ENCODE data around the gene SYNRG.

The SYNRG gene

GRCh38 chr17:37567137-37567536 lies 42.1 kb downstream of the SYNRG start:
- no peak for TF ChIP-seq TARDBP (IDR thresholded peaks at IDR 0.05)
- no peak for TF ChIP-seq FOXK2 (IDR thresholded peaks at IDR 0.05)
- no peak for TF ChIP-seq HDGF (IDR thresholded peaks at IDR 0.05; ENCODE audit: borderline replicate concordance)
- no peak for TF ChIP-seq ARNT (IDR thresholded peaks at IDR 0.05)
- TF ChIP-seq, protein P1, sequence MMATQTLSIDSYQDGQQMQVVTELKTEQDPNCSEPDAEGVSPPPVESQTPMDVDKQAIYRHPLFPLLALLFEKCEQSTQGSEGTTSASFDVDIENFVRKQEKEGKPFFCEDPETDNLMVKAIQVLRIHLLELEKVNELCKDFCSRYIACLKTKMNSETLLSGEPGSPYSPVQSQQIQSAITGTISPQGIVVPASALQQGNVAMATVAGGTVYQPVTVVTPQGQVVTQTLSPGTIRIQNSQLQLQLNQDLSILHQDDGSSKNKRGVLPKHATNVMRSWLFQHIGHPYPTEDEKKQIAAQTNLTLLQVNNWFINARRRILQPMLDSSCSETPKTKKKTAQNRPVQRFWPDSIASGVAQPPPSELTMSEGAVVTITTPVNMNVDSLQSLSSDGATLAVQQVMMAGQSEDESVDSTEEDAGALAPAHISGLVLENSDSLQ (IDR thresholded peaks at IDR 0.05), result no peak
- no peak for TF ChIP-seq SP1 (IDR thresholded peaks at IDR 0.05)
- no peak for TF ChIP-seq L3MBTL2 (conservative IDR thresholded peaks at IDR 0.05)
- TF ChIP-seq LEF1 (IDR thresholded peaks at IDR 0.05; ENCODE audit: borderline replicate concordance), result no peak
- no peak for TF ChIP-seq CTBP1 (IDR thresholded peaks at IDR 0.05; ENCODE audit: borderline replicate concordance)
- TF ChIP-seq NFRKB (IDR thresholded peaks at IDR 0.05), result no peak
- no peak for TF ChIP-seq BHLHE40 (IDR thresholded peaks at IDR 0.05; ENCODE audit: borderline replicate concordance)
- no peak for TF ChIP-seq SUZ12 (IDR thresholded peaks at IDR 0.05)
- TF ChIP-seq ZNF384 (IDR thresholded peaks at IDR 0.05), result no peak
- TF ChIP-seq FOXM1 (IDR thresholded peaks at IDR 0.05; ENCODE audit: borderline replicate concordance), result no peak
- no peak for DNase-seq (ENCODE audit: extremely low spot score)
- CTCF ChIA-PET, result interaction anchor here (0.7 kb wide), 1 partner anchor 194 kb away, joined by 3 read pairs; no protein-coding TSS in a partner anchor
- POLR2A ChIA-PET, result no interaction called here

DNA sequence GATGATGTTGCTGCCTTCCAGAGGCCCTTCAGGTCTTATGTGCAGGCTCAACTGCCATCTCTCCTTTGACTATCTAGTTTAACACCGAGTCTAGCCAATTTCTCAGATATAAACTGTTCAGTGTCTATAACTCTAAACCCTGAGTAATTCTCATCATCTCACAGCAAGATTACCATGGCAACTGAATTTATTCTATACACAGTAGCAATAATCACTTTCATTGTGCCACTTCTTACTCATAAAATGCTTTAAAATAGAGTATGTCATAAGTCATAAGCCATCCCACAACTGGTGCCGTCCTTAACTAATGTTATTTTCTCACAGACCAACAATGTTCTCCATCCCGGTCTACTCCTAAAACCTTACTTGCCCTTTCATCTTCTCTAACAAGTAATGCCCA lies 45.0 kb downstream of the SYNRG start:
- TF ChIP-seq FOXK2 (IDR thresholded peaks at IDR 0.05) (no peak), FOXA1 (IDR thresholded peaks at IDR 0.05) (no peak), NFRKB (IDR thresholded peaks at IDR 0.05) (no peak), CTBP1 (IDR thresholded peaks at IDR 0.05; ENCODE audit: borderline replicate concordance) (no peak), L3MBTL2 (conservative IDR thresholded peaks at IDR 0.05) (no peak), ELF4 (IDR thresholded peaks at IDR 0.05) (no peak), HDGF (IDR thresholded peaks at IDR 0.05; ENCODE audit: borderline replicate concordance) (no peak), BHLHE40 (IDR thresholded peaks at IDR 0.05; ENCODE audit: borderline replicate concordance) (no peak), SUZ12 (IDR thresholded peaks at IDR 0.05) (no peak), ZNF384 (IDR thresholded peaks at IDR 0.05) (no peak), ARNT (IDR thresholded peaks at IDR 0.05) (no peak), SP1 (IDR thresholded peaks at IDR 0.05) (no peak), FOXM1 (IDR thresholded peaks at IDR 0.05; ENCODE audit: borderline replicate concordance) (no peak), TARDBP (IDR thresholded peaks at IDR 0.05) (no peak), LEF1 (IDR thresholded peaks at IDR 0.05; ENCODE audit: borderline replicate concordance) (no peak)
- TF ChIP-seq, protein P1 (IDR thresholded peaks at IDR 0.05), result no peak

DNA sequence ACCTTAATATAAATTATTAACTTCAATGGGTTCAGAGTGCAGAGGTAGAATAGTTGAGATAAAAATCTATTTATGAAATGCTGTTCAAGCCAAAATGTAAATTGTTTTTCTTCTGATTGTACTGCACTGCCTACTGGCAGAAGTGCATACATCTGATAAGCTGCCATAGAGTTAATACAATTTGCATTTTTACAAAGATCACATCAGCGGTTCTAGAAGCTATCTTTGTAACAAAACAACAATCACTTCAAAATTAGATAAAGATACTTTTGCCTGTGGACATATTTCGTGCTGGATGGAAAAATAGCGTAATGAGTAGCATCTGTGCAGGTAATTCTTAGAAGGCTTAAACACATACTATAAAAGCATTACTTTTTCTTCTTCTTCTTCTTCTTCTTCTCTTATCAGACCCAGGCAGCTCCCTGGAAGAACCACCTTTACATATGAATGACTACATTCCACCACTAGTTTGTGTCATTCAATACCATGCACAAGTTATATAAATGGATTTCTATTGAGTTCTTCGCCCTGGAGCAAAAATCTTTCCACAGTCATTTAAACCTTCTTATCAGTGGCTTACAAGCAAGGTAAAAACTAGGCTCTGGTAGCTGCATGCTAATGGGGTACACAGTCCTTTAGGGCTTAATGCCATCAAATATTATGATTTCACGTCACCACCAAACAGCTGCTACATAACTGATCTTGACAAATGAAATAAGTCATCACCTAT lies 47.0 kb downstream of the SYNRG start:
- CTCF ChIA-PET, result interaction anchor here (0.6 to 1.2 kb wide), 3 partner anchors 23 to 124 kb away, joined by 3 to 5 read pairs (median 4); no protein-coding TSS in a partner anchor
- TF ChIP-seq BHLHE40 (IDR thresholded peaks at IDR 0.05; ENCODE audit: borderline replicate concordance) (no peak), LEF1 (IDR thresholded peaks at IDR 0.05; ENCODE audit: borderline replicate concordance) (no peak), ELF4 (IDR thresholded peaks at IDR 0.05) (no peak), TARDBP (IDR thresholded peaks at IDR 0.05) (no peak), FOXM1 (IDR thresholded peaks at IDR 0.05; ENCODE audit: borderline replicate concordance) (no peak), HDGF (IDR thresholded peaks at IDR 0.05; ENCODE audit: borderline replicate concordance) (no peak), ARNT (IDR thresholded peaks at IDR 0.05) (no peak), FOXK2 (IDR thresholded peaks at IDR 0.05) (no peak), SP1 (IDR thresholded peaks at IDR 0.05) (no peak), CTBP1 (IDR thresholded peaks at IDR 0.05; ENCODE audit: borderline replicate concordance) (no peak), FOXA1 (IDR thresholded peaks at IDR 0.05) (no peak), L3MBTL2 (conservative IDR thresholded peaks at IDR 0.05) (no peak), SUZ12 (IDR thresholded peaks at IDR 0.05) (no peak), ZNF384 (IDR thresholded peaks at IDR 0.05) (no peak), NFRKB (IDR thresholded peaks at IDR 0.05) (no peak)
- TF ChIP-seq, protein P1 (IDR thresholded peaks at IDR 0.05), result no peak
- POLR2A ChIA-PET, result no interaction called here
- DNase-seq (ENCODE audit: extremely low spot score), result no peak

More for the DNA sequence above, 45.0 kb downstream of the SYNRG start:
- ChIA-PET CTCF (no interaction called here), POLR2A (no interaction called here)
- no peak for DNase-seq (ENCODE audit: extremely low spot score)

DNA sequence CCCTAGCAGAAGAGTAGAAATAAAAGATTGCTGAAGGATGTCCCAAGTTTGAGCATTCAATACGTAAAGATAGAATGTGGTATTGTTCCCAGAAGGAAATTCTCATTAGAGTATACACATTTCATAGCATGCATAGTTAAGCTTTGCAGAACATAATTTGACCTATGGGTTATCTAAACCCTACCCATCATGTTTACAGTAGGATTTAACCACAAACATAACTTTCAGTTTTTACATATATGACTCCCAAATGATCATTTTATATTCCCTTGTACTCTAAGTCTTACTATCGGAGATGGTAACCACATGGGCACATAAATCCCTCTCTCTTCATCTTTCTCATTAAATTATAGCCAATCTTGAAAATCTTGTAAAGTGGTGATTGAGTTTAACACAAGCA lies 50.9 kb downstream of the SYNRG start:
- TF ChIP-seq FOXA1 (IDR thresholded peaks at IDR 0.05), result no peak
- no peak for TF ChIP-seq HDGF (IDR thresholded peaks at IDR 0.05; ENCODE audit: borderline replicate concordance)
- TF ChIP-seq L3MBTL2 (conservative IDR thresholded peaks at IDR 0.05), result no peak
- TF ChIP-seq CTBP1 (IDR thresholded peaks at IDR 0.05; ENCODE audit: borderline replicate concordance), result no peak
- TF ChIP-seq TARDBP (IDR thresholded peaks at IDR 0.05), result no peak
- TF ChIP-seq, protein P1 (IDR thresholded peaks at IDR 0.05), result no peak
- TF ChIP-seq SUZ12 (IDR thresholded peaks at IDR 0.05), result no peak
- TF ChIP-seq FOXM1 (IDR thresholded peaks at IDR 0.05; ENCODE audit: borderline replicate concordance), result no peak
- TF ChIP-seq LEF1 (IDR thresholded peaks at IDR 0.05; ENCODE audit: borderline replicate concordance), result no peak
- no peak for TF ChIP-seq ARNT (IDR thresholded peaks at IDR 0.05)
- no peak for TF ChIP-seq ELF4 (IDR thresholded peaks at IDR 0.05)
- no peak for TF ChIP-seq BHLHE40 (IDR thresholded peaks at IDR 0.05; ENCODE audit: borderline replicate concordance)
- TF ChIP-seq FOXK2 (IDR thresholded peaks at IDR 0.05), result no peak
- TF ChIP-seq ZNF384 (IDR thresholded peaks at IDR 0.05), result no peak
- TF ChIP-seq NFRKB (IDR thresholded peaks at IDR 0.05), result no peak
- TF ChIP-seq SP1 (IDR thresholded peaks at IDR 0.05), result no peak
- ChIA-PET CTCF (no interaction called here), POLR2A (no interaction called here)
- no peak for DNase-seq (ENCODE audit: extremely low spot score)

- ChIA-PET POLR2A (no interaction called here), CTCF (no interaction called here)
- TF ChIP-seq SP1 (IDR thresholded peaks at IDR 0.05) (no peak), LEF1 (IDR thresholded peaks at IDR 0.05; ENCODE audit: borderline replicate concordance) (no peak), ELF4 (IDR thresholded peaks at IDR 0.05) (no peak), CTBP1 (IDR thresholded peaks at IDR 0.05; ENCODE audit: borderline replicate concordance) (no peak), L3MBTL2 (conservative IDR thresholded peaks at IDR 0.05) (no peak), ZNF384 (IDR thresholded peaks at IDR 0.05) (no peak), ARNT (IDR thresholded peaks at IDR 0.05) (no peak), TARDBP (IDR thresholded peaks at IDR 0.05) (no peak), FOXA1 (IDR thresholded peaks at IDR 0.05) (no peak), NFRKB (IDR thresholded peaks at IDR 0.05) (no peak), HDGF (IDR thresholded peaks at IDR 0.05; ENCODE audit: borderline replicate concordance) (no peak), FOXK2 (IDR thresholded peaks at IDR 0.05) (no peak), SUZ12 (IDR thresholded peaks at IDR 0.05) (no peak), BHLHE40 (IDR thresholded peaks at IDR 0.05; ENCODE audit: borderline replicate concordance) (no peak), FOXM1 (IDR thresholded peaks at IDR 0.05; ENCODE audit: borderline replicate concordance) (no peak)
- TF ChIP-seq, protein P1 (IDR thresholded peaks at IDR 0.05), result no peak
- no peak for DNase-seq (ENCODE audit: extremely low spot score)
Observed at GRCh38 chr17:37557482-37557881, 51.7 kb downstream of the SYNRG start.

Data from HEK293T (cell line).